Measurements from ENCODE around the gene FILIP1L. TPM values are rescaled to one million over a fixed set of nuclear protein-coding genes. Genes with fewer than 3 reads are reported as not detected.
A peak's percentile ranks its signal among the peaks of the same experiment; 100 is the strongest.

The FILIP1L gene
- total RNA-seq: 41.5 TPM

GRCh38 chr3:100114413-100115030, at the start of gene FILIP1L:
FILIP1L (minus strand) TSS chr3:100114501.
- Histone ChIP-seq H3K27me3 (no peaks in the 10 kb centered on the region), H3K36me3 (no peaks in the 10 kb centered on the region), H3K4me3 (no peak within 1 kb of the TSS), H3K9me3 (no peaks in the 10 kb centered on the region), H3K27ac (no peak within 1 kb of the TSS), H3K4me1 (no peaks in the 10 kb centered on the region)
- TF ChIP-seq POLR2AphosphoS5 (IDR thresholded peaks at IDR 0.05; ENCODE audit: insufficient read depth in 1 of 2, low read depth in 1 of 2): no peak
- no peak for TF ChIP-seq CTCF (IDR thresholded peaks at IDR 0.05)
- no peak for TF ChIP-seq POLR2A (IDR thresholded peaks at IDR 0.05)
- intact Hi-C loops (cut with DNase I): no loop called here
- DNase-seq (ENCODE audit: extremely low spot score in 2 of 2): no peak

GRCh38 chr3:100163787-100164186, 49.5 kb upstream of the FILIP1L start:
- intact Hi-C loops (cut with DNase I): no loop called here
- Histone ChIP-seq H3K9me3 (no peaks in the 10 kb centered on the region), H3K4me1 (peaks cover 15% of the 10 kb centered on the region), H3K27ac (no peak overlapping the region), H3K36me3 (no peaks in the 10 kb centered on the region), H3K27me3 (no peaks in the 10 kb centered on the region), H3K4me3 (no peak overlapping the region)
- TF ChIP-seq POLR2AphosphoS5 (IDR thresholded peaks at IDR 0.05; ENCODE audit: insufficient read depth in 1 of 2, low read depth in 1 of 2) (no peak), CTCF (IDR thresholded peaks at IDR 0.05) (no peak), POLR2A (IDR thresholded peaks at IDR 0.05) (no peak)
- DNase-seq (ENCODE audit: extremely low spot score in 2 of 2): no peak

GRCh38 chr3:100160521-100160920, 46.2 kb upstream of the FILIP1L start:
- H3K4me3 ChIP-seq: no peak overlapping the region
- H3K27ac ChIP-seq: peak overlapping the region; percentile 19
- intact Hi-C loops (cut with DNase I): no loop called here

GRCh38 chr3:100159331-100160153, 45.2 kb upstream of the FILIP1L start:
- intact Hi-C loops (cut with DNase I): loop anchor here (10.0 kb wide), 1 partner anchor 315 kb away; no protein-coding TSS in a partner anchor
- H3K27ac ChIP-seq: peak overlapping the region; percentile 10

More at GRCh38 chr3:100160521-100160920, 46.2 kb upstream of the FILIP1L start:
- peaks cover 3% of the 10 kb centered on the region for H3K9me3 ChIP-seq
- DNase-seq (ENCODE audit: extremely low spot score in 2 of 2): no peak
- TF ChIP-seq POLR2AphosphoS5 (IDR thresholded peaks at IDR 0.05; ENCODE audit: insufficient read depth in 1 of 2, low read depth in 1 of 2): no peak
- TF ChIP-seq CTCF (IDR thresholded peaks at IDR 0.05): no peak
- no peak for TF ChIP-seq POLR2A (IDR thresholded peaks at IDR 0.05)
- H3K36me3 ChIP-seq: no peaks in the 10 kb centered on the region
- H3K27me3 ChIP-seq: no peaks in the 10 kb centered on the region
- peaks cover 21% of the 10 kb centered on the region for H3K4me1 ChIP-seq

More at GRCh38 chr3:100159331-100160153, 45.2 kb upstream of the FILIP1L start:
- DNase-seq (ENCODE audit: extremely low spot score in 2 of 2): no peak
- Histone ChIP-seq H3K9me3 (peaks cover 3% of the 10 kb centered on the region), H3K4me1 (peaks cover 21% of the 10 kb centered on the region), H3K27me3 (no peaks in the 10 kb centered on the region), H3K4me3 (no peak overlapping the region), H3K36me3 (no peaks in the 10 kb centered on the region)
- no peak for TF ChIP-seq POLR2AphosphoS5 (IDR thresholded peaks at IDR 0.05; ENCODE audit: insufficient read depth in 1 of 2, low read depth in 1 of 2)
- no peak for TF ChIP-seq POLR2A (IDR thresholded peaks at IDR 0.05)
- TF ChIP-seq CTCF (IDR thresholded peaks at IDR 0.05): no peak

Data from vagina (tissue), 2 donors.